AG04450 (cell line): ENCODE results near the gene EPB41L4B. TPM values are rescaled to one million over a fixed set of nuclear protein-coding genes. Genes with fewer than 3 reads are reported as not detected.

ENCODE experiments used
- CTCF ChIA-PET: fragments of 300-600, 350-600 bp; formaldehyde crosslinking; extraction: SDS; loops from one replicate; lab custom pipeline; 2022; ENCODE audit warnings: antibody characterized with exemption, inconsistent platforms; lab: Charles Lee
- POLR2A ChIA-PET: fragments of 350-600 bp; formaldehyde crosslinking; extraction: SDS; loops from one replicate; lab custom pipeline; 2021; ENCODE audit warnings: antibody characterized with exemption, inconsistent platforms; lab: Yijun Ruan, JAX
- DNase-seq: peaks from one replicate; pipeline ENCODE4 v3.0.0-alpha.2; 2011; ENCODE audit warnings: low read depth, low spot score
- H3K27ac ChIP-seq: one replicate; pipeline ENCODE4 v1.5.1; 2012; ENCODE audit warnings: low read depth, low read length, control low read depth
- H3K27me3 ChIP-seq: one replicate; pipeline ENCODE4 v1.6.0; 2012; ENCODE audit warnings: low read length; ENCODE audit not compliant: control insufficient read depth, insufficient read depth
- H3K4me3 ChIP-seq: 2 replicates; pipeline ENCODE4 v1.5.1; 2011; ENCODE audit warnings: mild to moderate bottlenecking, low read depth, low read length, control low read depth
- H3K9me3 ChIP-seq: 2 replicates; pipeline ENCODE4 v1.5.1; 2012; ENCODE audit warnings: low read length; ENCODE audit not compliant: control insufficient read depth, insufficient read depth
- CTCF ChIP-seq: IDR thresholded peaks from 2 replicates; pipeline ENCODE4 v1.5.1; 2011; ENCODE audit warnings: low read depth, low read length, control low read depth, inconsistent platforms
- polyA plus RNA-seq: library from polyadenylated mRNA; depleted of rRNA; stranded (reverse); fragments of >200 nt; gene quantifications from 2 replicates; pipeline ENCODE4 v1.2.3, GENCODE V29; 2011

The EPB41L4B gene
- polyA plus RNA-seq, 1 experiment: 1.5 TPM

- CTCF ChIA-PET: no interaction called here
- Histone ChIP-seq H3K27ac (no peak overlapping the region), H3K27me3 (no peaks in the 10 kb centered on the region), H3K4me3 (no peak overlapping the region), H3K9me3 (peaks cover 4% of the 10 kb centered on the region; the same call in 1 of the 2 replicates)
- POLR2A ChIA-PET: no interaction called here
- no peak for TF ChIP-seq CTCF
- no peak for DNase-seq
Observed at GRCh38 chr9:109149089-109149488, 171.8 kb downstream of the EPB41L4B start.

- no peaks in the 10 kb centered on the region for H3K27me3 ChIP-seq
- H3K27ac ChIP-seq: no peak overlapping the region
- H3K9me3 ChIP-seq: no peaks in the 10 kb centered on the region
- no peak overlapping the region for H3K4me3 ChIP-seq
- ChIA-PET POLR2A (no interaction called here), CTCF (no interaction called here)
- no peak for TF ChIP-seq CTCF
- no peak for DNase-seq
Observed at GRCh38 chr9:109145051-109145450, 175.8 kb downstream of the EPB41L4B start.

- Histone ChIP-seq H3K27ac (no peak overlapping the region), H3K27me3 (peaks cover 3% of the 10 kb centered on the region), H3K4me3 (no peak overlapping the region), H3K9me3 (no peaks in the 10 kb centered on the region)
- DNase-seq: no peak
- CTCF ChIA-PET: no interaction called here
- peak; percentile 43 for TF ChIP-seq CTCF
- POLR2A ChIA-PET: no interaction called here
Observed at GRCh38 chr9:109143881-109144562, 176.8 kb downstream of the EPB41L4B start.

- Histone ChIP-seq H3K27me3 (peaks cover 7% of the 10 kb centered on the region), H3K9me3 (no peaks in the 10 kb centered on the region), H3K4me3 (no peak overlapping the region), H3K27ac (no peak overlapping the region)
- ChIA-PET POLR2A (no interaction called here), CTCF (no interaction called here)
- no peak for TF ChIP-seq CTCF
- no peak for DNase-seq
Observed at GRCh38 chr9:109141375-109141774, 179.5 kb downstream of the EPB41L4B start.

- no peak for TF ChIP-seq CTCF
- ChIA-PET POLR2A (interaction anchor here (0.6 kb wide), 1 partner anchor 10 kb away, joined by 6 read pairs; no protein-coding TSS in a partner anchor), CTCF (no interaction called here)
- no peak overlapping the region for H3K27ac ChIP-seq
- H3K4me3 ChIP-seq: no peak overlapping the region
- peaks cover 7% of the 10 kb centered on the region for H3K27me3 ChIP-seq
- no peaks in the 10 kb centered on the region for H3K9me3 ChIP-seq
- no peak for DNase-seq
Observed at GRCh38 chr9:109139851-109140250, 181.0 kb downstream of the EPB41L4B start.
